Spleen (tissue), 11 donors: ENCODE results near the gene PNPLA1. TPM values are rescaled to one million over a fixed set of nuclear protein-coding genes. Genes with fewer than 3 reads are reported as not detected.

Experiments used
- DNase-seq: peaks from one replicate; pipeline ENCODE4 v3.0.0-alpha.2; 2020
- H3K27ac ChIP-seq, 8 donors: fragments of 200-600 bp; sonication (generic) in 7 of 8; 1 replicate in 4 of 8; 2 replicates in 4 of 8; pipeline versions ENCODE4 v1.5.0 to v1.8.0; 2016 to 2021; ENCODE audit warnings: inconsistent platforms in 4 of 8, mild to moderate bottlenecking in 4 of 8, moderate library complexity in 1 of 8
- H3K27me3 ChIP-seq, 7 donors: fragments of 200-600 bp; sonication (generic) in 6 of 7; replicated peaks in 1 of 7; 1 replicate in 4 of 7; 2 replicates in 3 of 7; pipeline versions ENCODE4 v1.5.0 to v1.8.0; 2016 to 2021; ENCODE audit warnings: inconsistent platforms in 3 of 7, mild to moderate bottlenecking in 1 of 7
- H3K36me3 ChIP-seq, 6 donors: fragments of 200-600 bp; sonication (generic) in 5 of 6; 1 replicate in 4 of 6; 2 replicates in 2 of 6; pipeline versions ENCODE4 v1.5.0 to v1.8.0; 2016 to 2021; ENCODE audit warnings: inconsistent platforms in 2 of 6
- H3K4me1 ChIP-seq, 6 donors: fragments of 200-600 bp; sonication (generic) in 5 of 6; 1 replicate in 3 of 6; 2 replicates in 3 of 6; pipeline versions ENCODE4 v1.5.0 to v1.8.0; 2016 to 2021; ENCODE audit warnings: inconsistent platforms in 3 of 6
- H3K4me3 ChIP-seq, 8 donors: fragments of 200-600 bp; sonication (generic) in 7 of 8; 1 replicate in 4 of 8; 2 replicates in 4 of 8; pipeline versions ENCODE4 v1.5.0 to v1.8.0; 2016 to 2021; ENCODE audit warnings: inconsistent platforms in 4 of 8, mild to moderate bottlenecking in 4 of 8, moderate library complexity in 2 of 8
- H3K9me3 ChIP-seq, 8 donors: fragments of 200-600 bp; sonication (generic) in 7 of 8; 1 replicate in 4 of 8; 2 replicates in 4 of 8; pipeline versions ENCODE4 v1.5.0 to v1.8.0; 2016 to 2021; ENCODE audit warnings: inconsistent platforms in 4 of 8
- POLR2A ChIP-seq, 3 donors: fragments of 450-650 bp; IDR thresholded peaks; one replicate each; pipeline ENCODE4 v1.5.1; 2017; ENCODE audit warnings: antibody characterized with exemption in 3 of 3, mild to moderate bottlenecking in 1 of 3
- POLR2AphosphoS5 ChIP-seq, 3 donors: sonication (generic); formaldehyde crosslinking; IDR thresholded peaks; one replicate each; pipeline ENCODE4 v1.5.1; 2017; ENCODE audit warnings: antibody characterized with exemption in 3 of 3
- WGBS, 5 donors: extraction: QIAGEN DNeasy Blood & Tissue Kit in 3 of 5; methylation state at CpG; one replicate each; pipeline versions ENCODE4 v1.1.5 to v1.1.7; 2013 to 2018; 5-methylcytosine and 5-hydroxymethylcytosine counted together
- intact Hi-C: fragments of 100-400 bp; cut with DNase I; formaldehyde crosslinking; loops from one replicate; pipeline ENCODE4 v1.15.0; 2023; ENCODE audit warnings: low total_unique reads
- polyA plus RNA-seq, 3 donors: library from polyadenylated mRNA; stranded (reverse); fragments of 200-250 nt; gene quantifications; one replicate each; pipeline ENCODE4 v1.2.1, GENCODE V29; 2013
- total RNA-seq, 7 donors: library from RNA; depleted of rRNA in 3 of 7; stranded (reverse); fragments of >200 nt in 3 of 7; fragmentation: NEBNext Ultra II Directional in 4 of 7; extraction: Animal tissue kit (Norgen Biotek cat#: 25700) in 4 of 7; gene quantifications; one replicate each; pipeline versions ENCODE4 v1.1.0 to v1.2.1, GENCODE V29; 2016 to 2021
- TF ChIP-seq, protein P1 (sequence below), 11 experiments: fragments of 200-600 bp in 7 of 11; fragments of 450-650 bp in 4 of 11; sonication (generic) in 4 of 11; IDR thresholded peaks in 8 of 11; conservative IDR thresholded peaks in 3 of 11; 1 replicate in 7 of 11; 2 replicates in 4 of 11; pipeline versions ENCODE4 v1.4.0 to v1.8.0; 2016 to 2021; ENCODE audit warnings: antibody characterized with exemption in 11 of 11, inconsistent platforms in 4 of 11, mild to moderate bottlenecking in 1 of 11
- donor health status: healthy with polysubstance abuse.
- donor health status: DM: no; HTN: no; CAD: no; lungs with moderate emphysema.
- donor health status: DM: no; HTN: no; CAD: no.
- donor health status: Bipolar disorder and iron deficiency.
- donor health status: healthy.
- donor health status: DM: no; HTN: no; CAD: no.
- donor health status: DM: yes; HTN: yes; CAD: no.

The PNPLA1 gene
- total and polyA plus RNA-seq, 10 donors: 0.05 to 3.7 (median 0.88) TPM

DNA sequence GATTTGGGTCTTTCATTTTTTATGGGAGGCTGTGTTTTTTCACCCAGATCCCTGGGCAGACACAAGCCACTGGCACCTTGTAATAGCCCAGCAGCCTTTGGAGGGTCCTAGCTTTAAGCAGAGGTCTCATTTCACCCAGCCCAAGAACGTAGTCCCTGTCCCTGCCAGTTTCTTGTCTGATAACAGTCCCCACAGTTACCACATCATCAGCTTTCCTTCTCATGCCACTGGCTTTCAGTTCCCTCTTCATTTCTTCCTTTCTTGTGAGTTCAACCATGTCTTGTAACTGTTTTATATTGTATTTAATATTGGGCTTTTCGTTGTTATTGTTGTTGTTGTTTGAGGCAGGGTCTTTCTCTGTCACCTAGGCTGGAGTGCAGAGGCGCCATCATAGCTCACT is 10.6 kb downstream of the PNPLA1 start:
- intact Hi-C loops: no loop called here
- WGBS, 5 donors: 51 to 56% (median 56%) methylated on average over 3 of the region's 3 CpGs
- H3K4me1 ChIP-seq: peaks cover 0 to 10% (median 2%) of the 10 kb centered on the region in 6 donors
- TF ChIP-seq, protein P1, sequence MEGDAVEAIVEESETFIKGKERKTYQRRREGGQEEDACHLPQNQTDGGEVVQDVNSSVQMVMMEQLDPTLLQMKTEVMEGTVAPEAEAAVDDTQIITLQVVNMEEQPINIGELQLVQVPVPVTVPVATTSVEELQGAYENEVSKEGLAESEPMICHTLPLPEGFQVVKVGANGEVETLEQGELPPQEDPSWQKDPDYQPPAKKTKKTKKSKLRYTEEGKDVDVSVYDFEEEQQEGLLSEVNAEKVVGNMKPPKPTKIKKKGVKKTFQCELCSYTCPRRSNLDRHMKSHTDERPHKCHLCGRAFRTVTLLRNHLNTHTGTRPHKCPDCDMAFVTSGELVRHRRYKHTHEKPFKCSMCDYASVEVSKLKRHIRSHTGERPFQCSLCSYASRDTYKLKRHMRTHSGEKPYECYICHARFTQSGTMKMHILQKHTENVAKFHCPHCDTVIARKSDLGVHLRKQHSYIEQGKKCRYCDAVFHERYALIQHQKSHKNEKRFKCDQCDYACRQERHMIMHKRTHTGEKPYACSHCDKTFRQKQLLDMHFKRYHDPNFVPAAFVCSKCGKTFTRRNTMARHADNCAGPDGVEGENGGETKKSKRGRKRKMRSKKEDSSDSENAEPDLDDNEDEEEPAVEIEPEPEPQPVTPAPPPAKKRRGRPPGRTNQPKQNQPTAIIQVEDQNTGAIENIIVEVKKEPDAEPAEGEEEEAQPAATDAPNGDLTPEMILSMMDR (IDR thresholded peaks at IDR 0.05 in 8 of 11, conservative IDR thresholded peaks at IDR 0.05 in 3 of 11): no peak
- TF ChIP-seq POLR2A (IDR thresholded peaks at IDR 0.05) (no peak), POLR2AphosphoS5 (IDR thresholded peaks at IDR 0.05) (no peak)
- no peak overlapping the region for H3K27ac ChIP-seq
- no peaks in the 10 kb centered on the region for H3K36me3 ChIP-seq
- no peaks in the 10 kb centered on the region for H3K9me3 ChIP-seq
- no peak overlapping the region for H3K4me3 ChIP-seq
- DNase-seq: no peak
- peaks cover 0 to 29% (median 9%) of the 10 kb centered on the region in 7 donors for H3K27me3 ChIP-seq

DNA sequence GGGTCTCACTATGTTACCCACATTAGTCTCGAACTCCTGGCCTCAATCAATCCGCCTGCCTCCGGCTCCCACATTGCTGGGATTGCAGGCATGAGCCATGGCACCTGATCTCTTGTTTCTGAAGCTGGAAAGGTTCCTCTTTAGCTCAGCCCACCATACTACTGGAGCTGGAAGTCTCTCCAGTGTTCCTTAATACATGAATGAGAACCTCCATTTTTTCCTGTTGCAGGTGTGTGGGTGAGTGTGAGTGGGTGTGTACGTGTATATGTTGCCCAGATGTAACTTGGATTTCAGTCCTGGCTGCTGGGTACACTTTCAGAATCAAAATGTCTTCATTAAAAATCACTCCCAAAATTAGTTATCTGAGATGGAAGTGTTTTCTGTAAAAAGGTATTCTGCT is 11.1 kb downstream of the PNPLA1 start:
- DNase-seq: no peak
- H3K36me3 ChIP-seq: no peaks in the 10 kb centered on the region
- H3K4me1 ChIP-seq: peaks cover 0 to 10% (median 2%) of the 10 kb centered on the region in 6 donors
- H3K27me3 ChIP-seq: peaks cover 0 to 34% (median 11%) of the 10 kb centered on the region in 7 donors
- no peak overlapping the region for H3K4me3 ChIP-seq
- TF ChIP-seq, protein P1 (IDR thresholded peaks at IDR 0.05 in 8 of 11, conservative IDR thresholded peaks at IDR 0.05 in 3 of 11): no peak
- TF ChIP-seq POLR2A (IDR thresholded peaks at IDR 0.05) (no peak), POLR2AphosphoS5 (IDR thresholded peaks at IDR 0.05) (no peak)
- no peak overlapping the region for H3K27ac ChIP-seq
- intact Hi-C loops: no loop called here
- 82 to 90% (median 87%) methylated on average over 4 of the region's 4 CpGs for WGBS, 5 donors
- no peaks in the 10 kb centered on the region for H3K9me3 ChIP-seq

DNA sequence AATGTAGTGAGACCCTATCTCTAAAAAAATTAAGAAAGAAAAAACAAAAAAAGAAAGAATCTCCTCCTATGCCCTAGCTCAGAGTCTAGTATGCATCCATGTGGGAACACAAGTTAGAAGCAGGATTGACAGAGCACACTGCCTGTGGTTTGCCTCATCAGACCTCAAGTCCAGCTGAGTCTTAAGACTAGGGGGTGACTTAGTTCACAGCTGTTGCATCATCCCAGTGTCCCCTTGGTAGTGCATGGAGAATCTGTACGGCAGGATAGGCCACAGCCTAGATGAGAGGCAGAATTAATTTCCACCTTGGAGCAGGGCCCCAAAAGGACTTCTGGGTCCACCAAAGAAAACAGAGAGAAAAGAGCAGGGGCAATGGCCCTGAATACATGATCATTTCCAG is 13.7 kb downstream of the PNPLA1 start:
- H3K36me3 ChIP-seq: no peaks in the 10 kb centered on the region
- H3K27ac ChIP-seq: no peak overlapping the region
- no peak overlapping the region for H3K4me3 ChIP-seq
- WGBS, 5 donors: 71 to 89% (median 79%) methylated on average over 1 of the region's 1 CpG
- TF ChIP-seq POLR2AphosphoS5 (IDR thresholded peaks at IDR 0.05): no peak
- TF ChIP-seq, protein P1 (IDR thresholded peaks at IDR 0.05 in 8 of 11, conservative IDR thresholded peaks at IDR 0.05 in 3 of 11): no peak
- intact Hi-C loops: no loop called here
- peaks cover 0 to 53% (median 11%) of the 10 kb centered on the region in 7 donors for H3K27me3 ChIP-seq
- peaks cover 0 to 10% (median 2%) of the 10 kb centered on the region in 6 donors for H3K4me1 ChIP-seq
- DNase-seq: no peak
- no peaks in the 10 kb centered on the region for H3K9me3 ChIP-seq

DNA sequence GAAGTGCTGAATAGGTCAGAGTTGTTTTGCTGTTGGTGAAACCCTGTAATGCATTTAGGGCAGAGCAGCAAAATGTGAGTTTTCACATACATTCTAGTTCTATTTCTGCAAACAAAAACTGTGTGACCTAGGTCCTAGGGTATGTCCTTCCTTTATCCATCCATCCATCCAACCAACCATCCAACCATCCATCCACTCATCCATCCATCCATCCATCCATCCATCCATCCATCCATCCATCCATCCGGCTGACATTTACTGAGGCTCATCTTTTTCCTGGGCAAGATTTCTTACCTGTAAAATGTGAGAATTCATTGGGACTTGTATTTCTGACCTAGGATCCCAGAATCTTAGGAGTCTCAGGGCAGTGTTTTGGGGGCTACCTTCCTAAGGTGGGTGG is 14.5 kb downstream of the PNPLA1 start:
- intact Hi-C loops: no loop called here
- H3K36me3 ChIP-seq: no peaks in the 10 kb centered on the region
- H3K27me3 ChIP-seq: peaks cover 0 to 53% (median 11%) of the 10 kb centered on the region in 7 donors
- TF ChIP-seq, protein P1 (IDR thresholded peaks at IDR 0.05 in 8 of 11, conservative IDR thresholded peaks at IDR 0.05 in 3 of 11): no peak
- TF ChIP-seq POLR2A (IDR thresholded peaks at IDR 0.05) (no peak), POLR2AphosphoS5 (IDR thresholded peaks at IDR 0.05) (no peak)
- no peak for DNase-seq
- no peaks in the 10 kb centered on the region for H3K9me3 ChIP-seq
- WGBS, 5 donors: 88 to 100% (median 92%) methylated on average over 1 of the region's 1 CpG
- no peak overlapping the region for H3K27ac ChIP-seq
- peaks cover 0 to 10% (median 2%) of the 10 kb centered on the region in 6 donors for H3K4me1 ChIP-seq
- no peak overlapping the region for H3K4me3 ChIP-seq
